Activated CD4-positive, CD25-positive, alpha-beta regulatory T cell treated with anti-CD3 and anti-CD28 coated beads, Interleukin-2, amount 50 U/mL, for 72 hours (primary cell): ENCODE data around the gene PLAC9.

Experiments used
- DNase-seq: peaks from one replicate; pipeline ENCODE4 v3.0.0; 2021

PLAC9 gene

DNA sequence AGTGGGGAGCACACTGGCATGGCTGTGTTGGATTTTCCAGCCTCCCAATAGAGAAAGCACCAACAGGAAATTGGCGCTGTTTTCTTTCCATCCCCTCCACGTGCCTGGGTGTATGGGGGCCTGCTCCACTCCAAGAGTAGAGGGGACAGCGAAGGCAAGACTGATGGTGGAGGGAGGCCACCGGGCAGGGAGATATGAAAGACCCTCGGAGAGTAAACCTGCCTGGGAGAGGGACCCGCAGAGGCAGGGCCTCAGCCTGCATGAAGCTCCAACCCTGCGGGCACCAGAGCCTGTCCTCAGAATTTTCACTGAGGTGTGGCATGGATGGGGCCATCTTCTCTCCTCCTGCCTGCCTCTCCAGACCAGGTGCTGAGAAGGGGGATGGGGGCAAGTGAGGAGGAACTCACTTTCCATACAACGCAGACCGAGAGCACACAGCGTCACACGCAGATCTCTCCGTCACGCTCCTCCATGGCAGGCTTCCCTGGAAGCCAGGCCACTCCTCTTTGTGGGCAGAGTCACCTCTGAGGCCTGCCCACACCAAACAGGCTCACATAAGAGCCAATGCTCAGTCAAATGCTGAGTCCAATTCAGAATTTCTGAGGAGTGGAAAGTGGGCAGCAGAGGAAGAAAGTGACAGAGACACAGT lies 54.0 kb downstream of the PLAC9 start:
- DNase-seq, result no peak

DNA sequence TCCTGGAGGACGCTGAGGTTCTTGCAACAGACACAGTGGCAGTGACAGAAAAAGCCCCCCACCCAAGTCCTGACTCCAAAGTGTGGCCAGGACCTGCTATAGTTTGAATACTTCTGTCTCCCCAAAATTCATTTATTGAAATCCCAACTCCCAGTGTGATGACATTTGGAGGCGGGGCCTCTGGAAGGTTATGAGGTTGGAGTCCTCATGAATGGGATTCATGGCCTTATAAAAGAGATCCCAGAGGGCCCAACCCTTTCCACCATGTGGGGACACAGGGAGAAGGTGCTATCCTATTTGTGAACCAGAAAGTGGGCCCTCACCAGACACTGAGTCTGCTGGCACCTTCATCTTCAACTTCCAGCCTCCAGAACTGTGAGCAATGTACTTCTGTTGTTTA lies 54.5 kb downstream of the PLAC9 start:
- no peak for DNase-seq

DNA sequence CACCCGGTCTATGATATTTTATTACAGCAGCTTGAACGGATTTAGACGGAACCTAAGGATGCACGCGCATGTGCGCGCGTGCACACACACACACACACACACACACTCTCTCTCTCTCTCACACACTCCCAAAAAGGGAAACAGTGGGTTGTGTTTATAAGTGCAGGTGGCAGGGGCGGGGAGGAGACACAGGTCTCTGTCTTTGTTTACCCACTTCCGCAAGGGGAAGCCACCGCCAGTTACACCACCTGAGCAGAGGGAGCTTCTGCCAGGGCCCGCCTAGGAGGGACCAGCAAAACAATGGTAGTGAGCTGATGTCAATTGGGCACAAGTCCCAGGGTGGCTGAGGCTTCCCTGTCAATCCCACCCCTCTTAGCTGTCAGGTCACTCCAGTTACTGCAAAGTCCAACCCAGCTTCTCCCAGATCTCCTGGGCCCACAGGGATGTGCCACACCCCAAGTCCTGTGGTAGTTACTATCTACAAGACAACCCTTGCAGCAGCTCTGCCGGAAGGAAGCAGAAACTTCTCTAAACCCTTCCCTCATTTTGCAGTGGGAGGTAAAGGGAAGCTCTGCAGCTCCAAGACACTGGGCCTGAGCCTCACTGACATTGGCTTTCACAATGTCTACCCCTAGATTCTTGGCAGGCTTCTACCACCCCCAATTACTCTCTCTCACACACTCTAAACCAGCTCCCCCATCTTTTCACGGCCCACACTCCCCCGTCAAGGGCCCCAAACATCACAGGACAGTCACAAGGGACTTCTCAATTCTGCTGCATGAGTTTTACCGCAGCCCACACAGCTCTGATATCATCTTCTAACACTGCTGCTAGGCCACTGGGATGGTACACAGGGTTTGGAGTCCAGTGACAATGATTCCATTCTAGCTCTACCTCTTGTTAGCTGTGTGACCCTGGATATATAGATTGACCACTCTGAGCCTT lies 55.2 kb downstream of the PLAC9 start:
- peak; percentile 60 for DNase-seq

DNA sequence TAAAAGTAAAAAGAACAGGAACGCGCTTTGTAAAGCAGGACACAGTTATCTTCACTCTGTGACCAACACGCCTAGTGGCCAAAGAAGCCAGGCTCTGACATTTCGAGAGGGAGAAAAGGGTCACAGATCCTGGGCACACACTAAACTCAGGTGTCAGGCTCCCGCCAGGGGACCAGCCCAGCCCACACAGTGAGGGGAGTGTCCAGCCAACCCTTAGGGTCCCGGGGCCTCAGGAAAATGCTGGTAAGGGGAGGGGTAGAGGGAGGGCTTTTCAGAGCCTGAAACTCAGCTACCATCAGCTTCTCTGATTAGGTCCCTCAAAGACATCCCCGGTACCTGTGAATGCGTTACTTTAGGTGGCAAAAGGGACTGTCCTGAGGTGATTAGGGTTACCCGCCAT lies 56.2 kb downstream of the PLAC9 start:
- no peak for DNase-seq

DNA sequence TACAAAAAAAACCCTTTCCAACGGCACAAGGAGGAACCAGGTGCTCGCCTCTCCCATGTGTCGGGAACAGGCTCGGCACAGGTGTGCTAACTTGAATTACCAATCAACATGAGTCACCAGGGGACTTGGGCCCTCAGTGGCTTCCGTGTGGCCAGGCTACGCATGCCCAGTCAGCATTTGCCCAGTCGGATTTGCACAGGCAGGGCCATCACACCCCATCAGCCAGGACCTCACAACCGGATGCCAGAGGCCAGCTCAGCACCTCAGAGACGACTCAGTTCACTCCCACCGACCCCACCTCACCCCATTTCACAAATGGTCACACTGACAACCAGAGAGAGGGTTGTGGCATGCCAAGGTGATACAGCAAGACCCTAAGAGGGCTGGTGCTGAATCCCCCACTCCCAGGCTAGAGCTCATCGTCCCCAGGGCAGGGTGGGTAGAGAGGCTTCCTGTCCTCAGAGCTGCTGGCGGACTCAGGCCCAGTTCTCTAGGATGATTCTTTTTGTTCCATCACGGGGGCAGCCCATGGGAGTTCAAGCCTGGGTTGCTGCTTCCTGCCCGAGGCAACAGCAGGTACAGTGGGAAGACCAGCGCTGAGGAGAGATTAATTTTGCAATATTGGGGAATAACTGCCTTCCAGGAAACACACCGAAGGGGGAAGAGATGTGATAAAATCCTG lies 59.2 kb downstream of the PLAC9 start:
- no peak for DNase-seq

DNA sequence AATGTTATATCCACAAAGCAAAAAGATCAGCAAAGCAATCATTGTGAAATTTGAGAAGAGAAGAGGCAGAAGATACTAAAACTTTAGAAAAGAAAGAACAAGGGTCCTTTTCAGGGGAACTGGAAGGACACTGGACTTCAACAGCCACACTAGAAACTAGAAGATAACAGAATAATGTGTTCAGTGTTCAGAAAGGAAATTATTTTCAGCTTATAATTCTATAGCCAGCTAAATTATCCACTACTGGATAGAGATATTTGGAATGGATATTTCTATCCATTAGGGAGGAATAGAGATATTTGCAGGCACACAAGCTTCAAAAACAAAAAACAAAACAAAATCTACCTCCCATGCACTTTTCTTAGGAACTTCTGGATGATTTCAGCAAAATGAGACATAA lies 60.0 kb downstream of the PLAC9 start:
- DNase-seq, result no peak

DNA sequence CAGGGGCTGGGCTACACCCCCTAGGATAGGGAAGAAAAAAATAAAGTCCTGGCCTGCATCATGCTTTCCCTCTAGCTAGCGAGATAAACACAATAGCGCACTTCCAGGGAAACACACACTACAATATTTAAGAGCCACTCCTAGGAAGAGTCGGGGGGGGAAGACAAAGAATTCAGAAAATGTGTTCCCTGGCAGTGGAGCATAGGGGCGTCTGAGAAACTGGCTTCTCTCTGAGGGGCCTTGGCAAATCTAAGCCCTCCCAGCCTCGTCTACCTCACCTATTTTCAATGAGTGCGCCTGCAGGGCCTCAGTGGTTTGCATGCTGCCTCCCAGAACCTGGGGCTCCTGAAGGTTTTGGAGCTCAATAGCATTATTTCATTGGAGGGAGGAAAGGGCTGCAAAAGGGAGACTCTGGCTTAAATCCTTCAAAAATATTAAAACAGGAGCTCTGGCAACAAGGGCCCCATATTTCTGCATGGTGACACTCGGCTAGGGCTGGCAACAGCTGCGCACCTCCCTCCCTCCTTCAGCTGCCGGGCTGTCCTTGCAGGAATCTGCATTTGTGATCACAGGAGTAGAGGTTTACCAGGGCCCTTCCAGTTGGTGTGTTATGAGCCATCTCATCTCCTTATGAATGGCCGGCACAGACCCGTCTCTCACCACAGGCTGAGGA lies 62.0 kb downstream of the PLAC9 start:
- no peak for DNase-seq
